Measurements from ENCODE around the gene PDILT. TPM values are rescaled to one million over a fixed set of nuclear protein-coding genes. Genes with fewer than 3 reads are reported as not detected.

Gene PDILT
- total and polyA plus RNA-seq, 9 of the 15 experiments (the other 6 are each of a cell fraction or from before 2014, with no cell fraction given): not detected

DNA sequence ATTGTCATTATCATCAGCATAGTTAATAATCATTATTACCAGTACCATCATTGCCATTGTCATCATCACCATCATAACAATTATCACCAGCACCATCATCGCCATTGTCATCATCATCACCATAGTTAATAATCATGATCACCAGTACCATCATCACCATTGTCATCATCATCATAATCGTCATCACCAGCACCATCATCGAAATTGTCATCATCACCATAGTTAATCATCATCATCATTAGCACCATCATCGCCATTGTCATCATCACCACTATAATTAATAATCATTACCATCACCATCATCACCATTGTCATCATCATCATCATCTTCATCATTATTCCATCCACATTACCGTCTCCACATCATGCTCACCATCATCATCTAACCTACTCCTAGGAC lies 13.5 kb downstream of the PDILT start:
- no peak overlapping the region for H3K9ac ChIP-seq (ENCODE audit: insufficient read depth in 1 of 2, low read depth in 2 of 2, low read length in 2 of 2)
- no peak for FAIRE-seq
- H2AFZ ChIP-seq (ENCODE audit: low read depth, low read length): no peak overlapping the region
- H3K27me3 ChIP-seq (ENCODE audit: control insufficient read depth in 2 of 2, insufficient read depth in 2 of 2, low read length in 2 of 2): no peaks in the 10 kb centered on the region; a peak in 1 of 5 replicates
- no peak overlapping the region for H3K4me3 ChIP-seq
- intact Hi-C loops (cut with micrococcal nuclease) (no loop called here), in situ Hi-C loops (cut with MboI) (no loop called here)
- no peaks in the 10 kb centered on the region for H3K9me1 ChIP-seq (ENCODE audit: control insufficient read depth, insufficient read depth, low read length)
- H3K9me3 ChIP-seq (replicated peaks; ENCODE audit: control insufficient read depth, insufficient read depth, low read depth, low read length): no peaks in the 10 kb centered on the region
- no peak for ATAC-seq
- H3K4me2 ChIP-seq (ENCODE audit: insufficient read depth, low read length): no peak overlapping the region
- ChIA-PET POLR2A (no interaction called here), CTCF (ENCODE audit: low intra/inter-chr PET ratio) (no interaction called here)
- H3K79me2 ChIP-seq (ENCODE audit: control insufficient read depth, insufficient read depth, low read length): no peaks in the 10 kb centered on the region
- H3K27ac ChIP-seq (ENCODE audit: extremely low read depth, low read depth, low read length): no peak overlapping the region
- TF ChIP-seq ATF1 (CRISPR knock-in tag; IDR thresholded peaks at IDR 0.05): no peak
- peak; percentile 53 for TF ChIP-seq ATF1 (tag; IDR thresholded peaks at IDR 0.05)
- no peak for TF ChIP-seq ZNF764 (CRISPR knock-in tag; IDR thresholded peaks at IDR 0.05; ENCODE audit: low read depth)
- WGBS (ENCODE audit: insufficient coverage, low coverage, missing lambda C conversion rate): 2% methylated on average over 5 of the region's 5 CpGs
- no TSS peak for BruUV-seq (replicated peaks)
- no peaks in the 10 kb centered on the region for H3K36me3 ChIP-seq (ENCODE audit: control insufficient read depth, insufficient read depth, low read length)
- DNase-seq (ENCODE audit: extremely low read depth in 1 of 4, low spot score in 3 of 4): no peak
- no peaks in the 10 kb centered on the region for H3K4me1 ChIP-seq (replicated peaks in 1 of 2; ENCODE audit: control insufficient read depth in 2 of 2, insufficient read depth in 2 of 2, low read length in 2 of 2)
- H4K20me1 ChIP-seq (replicated peaks; ENCODE audit: control insufficient read depth, insufficient read depth, low read length): no peaks in the 10 kb centered on the region

DNA sequence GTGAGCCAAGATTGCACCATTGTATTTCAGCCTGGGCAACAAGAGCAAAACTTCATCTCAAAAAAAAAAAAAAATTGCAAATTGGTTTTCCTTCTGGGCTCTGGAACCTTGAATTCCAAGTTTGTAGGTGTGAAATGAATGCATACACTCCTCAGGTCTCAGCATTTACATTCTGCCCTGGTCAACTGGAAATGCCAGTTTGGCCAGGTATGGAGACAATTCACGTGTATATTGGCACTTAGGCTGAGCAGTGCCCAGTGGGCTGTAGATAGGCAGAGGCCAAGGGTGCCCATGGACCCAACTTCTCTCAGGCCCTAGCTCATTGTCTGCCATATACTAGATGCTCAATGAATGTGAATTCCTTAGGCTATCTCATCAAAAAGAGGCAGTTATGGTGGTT lies 15.7 kb downstream of the PDILT start:
- DNase-seq (ENCODE audit: extremely low read depth in 1 of 4, low spot score in 3 of 4) (no peak), FAIRE-seq (no peak), ATAC-seq (no peak)
- 0% methylated on average over 1 of the region's 1 CpG for WGBS (ENCODE audit: insufficient coverage, low coverage, missing lambda C conversion rate)
- Histone ChIP-seq H3K4me2 (ENCODE audit: insufficient read depth, low read length) (no peak overlapping the region), H3K9ac (ENCODE audit: insufficient read depth in 1 of 2, low read depth in 2 of 2, low read length in 2 of 2) (no peak overlapping the region), H3K27ac (ENCODE audit: extremely low read depth, low read depth, low read length) (no peak overlapping the region), H3K36me3 (ENCODE audit: control insufficient read depth, insufficient read depth, low read length) (no peaks in the 10 kb centered on the region), H3K9me3 (replicated peaks; ENCODE audit: control insufficient read depth, insufficient read depth, low read depth, low read length) (no peaks in the 10 kb centered on the region), H3K27me3 (ENCODE audit: control insufficient read depth in 2 of 2, insufficient read depth in 2 of 2, low read length in 2 of 2) (no peaks in the 10 kb centered on the region; a peak in 1 of 5 replicates), H3K4me1 (replicated peaks in 1 of 2; ENCODE audit: control insufficient read depth in 2 of 2, insufficient read depth in 2 of 2, low read length in 2 of 2) (no peaks in the 10 kb centered on the region), H4K20me1 (replicated peaks; ENCODE audit: control insufficient read depth, insufficient read depth, low read length) (no peaks in the 10 kb centered on the region), H3K4me3 (no peak overlapping the region), H3K9me1 (ENCODE audit: control insufficient read depth, insufficient read depth, low read length) (no peaks in the 10 kb centered on the region), H3K79me2 (ENCODE audit: control insufficient read depth, insufficient read depth, low read length) (no peaks in the 10 kb centered on the region), H2AFZ (ENCODE audit: low read depth, low read length) (no peak overlapping the region)
- intact Hi-C loops (cut with micrococcal nuclease): no loop called here
- in situ Hi-C loops (cut with MboI): loop anchor here (5.0 to 10.0 kb wide), 2 partner anchors 492 to 794 kb away; no protein-coding TSS in a partner anchor
- ChIA-PET POLR2A (no interaction called here), CTCF (ENCODE audit: low intra/inter-chr PET ratio) (no interaction called here)
- BruUV-seq (replicated peaks): no TSS peak
- TF ChIP-seq BRCA1 (IDR thresholded peaks at IDR 0.05) (no peak), BRCA1 (CRISPR knock-in tag; IDR thresholded peaks at IDR 0.05) (no peak), ZNF282 (CRISPR knock-in tag; IDR thresholded peaks at IDR 0.05) (no peak), ASH1L (IDR thresholded peaks at IDR 0.05; ENCODE audit: borderline replicate concordance, low read depth, partially characterized antibody) (no peak), POLR3A (IDR thresholded peaks at IDR 0.05; ENCODE audit: borderline replicate concordance, extremely low read depth, insufficient read depth, insufficient read length) (no peak), RBM25 (IDR thresholded peaks at IDR 0.05; ENCODE audit: low read depth, low read length, severe bottlenecking) (no peak), SMARCB1 (IDR thresholded peaks at IDR 0.05; ENCODE audit: insufficient read length, low read depth) (no peak), NFATC3 (IDR thresholded peaks at IDR 0.05) (no peak)
- TF ChIP-seq, protein P1, sequence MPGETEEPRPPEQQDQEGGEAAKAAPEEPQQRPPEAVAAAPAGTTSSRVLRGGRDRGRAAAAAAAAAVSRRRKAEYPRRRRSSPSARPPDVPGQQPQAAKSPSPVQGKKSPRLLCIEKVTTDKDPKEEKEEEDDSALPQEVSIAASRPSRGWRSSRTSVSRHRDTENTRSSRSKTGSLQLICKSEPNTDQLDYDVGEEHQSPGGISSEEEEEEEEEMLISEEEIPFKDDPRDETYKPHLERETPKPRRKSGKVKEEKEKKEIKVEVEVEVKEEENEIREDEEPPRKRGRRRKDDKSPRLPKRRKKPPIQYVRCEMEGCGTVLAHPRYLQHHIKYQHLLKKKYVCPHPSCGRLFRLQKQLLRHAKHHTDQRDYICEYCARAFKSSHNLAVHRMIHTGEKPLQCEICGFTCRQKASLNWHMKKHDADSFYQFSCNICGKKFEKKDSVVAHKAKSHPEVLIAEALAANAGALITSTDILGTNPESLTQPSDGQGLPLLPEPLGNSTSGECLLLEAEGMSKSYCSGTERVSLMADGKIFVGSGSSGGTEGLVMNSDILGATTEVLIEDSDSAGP (CRISPR knock-in tag; IDR thresholded peaks at IDR 0.05): no peak
- TF ChIP-seq, protein P2, sequence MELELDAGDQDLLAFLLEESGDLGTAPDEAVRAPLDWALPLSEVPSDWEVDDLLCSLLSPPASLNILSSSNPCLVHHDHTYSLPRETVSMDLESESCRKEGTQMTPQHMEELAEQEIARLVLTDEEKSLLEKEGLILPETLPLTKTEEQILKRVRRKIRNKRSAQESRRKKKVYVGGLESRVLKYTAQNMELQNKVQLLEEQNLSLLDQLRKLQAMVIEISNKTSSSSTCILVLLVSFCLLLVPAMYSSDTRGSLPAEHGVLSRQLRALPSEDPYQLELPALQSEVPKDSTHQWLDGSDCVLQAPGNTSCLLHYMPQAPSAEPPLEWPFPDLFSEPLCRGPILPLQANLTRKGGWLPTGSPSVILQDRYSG (tag; conservative IDR thresholded peaks at IDR 0.05; ENCODE audit: low read depth): no peak
- TF ChIP-seq, protein P3, sequence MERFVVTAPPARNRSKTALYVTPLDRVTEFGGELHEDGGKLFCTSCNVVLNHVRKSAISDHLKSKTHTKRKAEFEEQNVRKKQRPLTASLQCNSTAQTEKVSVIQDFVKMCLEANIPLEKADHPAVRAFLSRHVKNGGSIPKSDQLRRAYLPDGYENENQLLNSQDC (CRISPR knock-in tag; IDR thresholded peaks at IDR 0.05): no peak
